HEK293 (cell line): ENCODE results near the gene ESR1.

ENCODE experiments used
- ZXDB ChIP-seq: fragments of 450-650 bp; formaldehyde crosslinking; IDR thresholded peaks from 2 replicates; pipeline ENCODE4 v1.5.1; 2016; ENCODE audit warnings: missing biosample characterization, missing genetic modification characterization
- TF ChIP-seq, protein P1 (sequence below): fragments of 450-650 bp; formaldehyde crosslinking; IDR thresholded peaks from 2 replicates; pipeline ENCODE4 v1.5.1; 2016; ENCODE audit warnings: missing biosample characterization, missing genetic modification characterization

DNA sequence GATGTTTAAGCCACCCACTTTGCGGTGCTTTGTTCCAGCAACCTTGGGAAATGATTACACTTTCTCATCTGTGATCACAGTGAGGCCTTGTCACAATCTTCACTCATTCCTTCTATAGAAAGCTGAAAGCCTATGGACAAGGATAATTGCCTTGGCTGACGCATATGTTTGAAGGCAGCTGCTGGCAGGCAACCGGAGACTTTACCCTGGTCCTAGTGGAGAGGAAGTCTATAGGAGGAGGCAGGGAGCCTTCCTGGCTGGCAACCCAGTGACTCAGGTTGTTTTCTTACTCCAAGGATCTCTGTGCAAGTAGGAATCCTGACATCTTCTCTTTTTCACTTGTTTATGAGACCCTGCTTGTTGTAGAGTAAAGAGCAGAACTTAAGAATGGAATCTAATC lies 34.1 kb upstream of the ESR1 start:
- TF ChIP-seq ZXDB (tag by site-specific recombination) = no peak
- TF ChIP-seq, protein P1, sequence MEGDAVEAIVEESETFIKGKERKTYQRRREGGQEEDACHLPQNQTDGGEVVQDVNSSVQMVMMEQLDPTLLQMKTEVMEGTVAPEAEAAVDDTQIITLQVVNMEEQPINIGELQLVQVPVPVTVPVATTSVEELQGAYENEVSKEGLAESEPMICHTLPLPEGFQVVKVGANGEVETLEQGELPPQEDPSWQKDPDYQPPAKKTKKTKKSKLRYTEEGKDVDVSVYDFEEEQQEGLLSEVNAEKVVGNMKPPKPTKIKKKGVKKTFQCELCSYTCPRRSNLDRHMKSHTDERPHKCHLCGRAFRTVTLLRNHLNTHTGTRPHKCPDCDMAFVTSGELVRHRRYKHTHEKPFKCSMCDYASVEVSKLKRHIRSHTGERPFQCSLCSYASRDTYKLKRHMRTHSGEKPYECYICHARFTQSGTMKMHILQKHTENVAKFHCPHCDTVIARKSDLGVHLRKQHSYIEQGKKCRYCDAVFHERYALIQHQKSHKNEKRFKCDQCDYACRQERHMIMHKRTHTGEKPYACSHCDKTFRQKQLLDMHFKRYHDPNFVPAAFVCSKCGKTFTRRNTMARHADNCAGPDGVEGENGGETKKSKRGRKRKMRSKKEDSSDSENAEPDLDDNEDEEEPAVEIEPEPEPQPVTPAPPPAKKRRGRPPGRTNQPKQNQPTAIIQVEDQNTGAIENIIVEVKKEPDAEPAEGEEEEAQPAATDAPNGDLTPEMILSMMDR (tag by site-specific recombination) = no peak
